Kidney (tissue), 14 donors: ENCODE data around the gene JPH4. TPM values are rescaled to one million over a fixed set of nuclear protein-coding genes. Genes with fewer than 3 reads are reported as not detected.
A peak's percentile ranks its signal among the peaks of the same experiment; 100 is the strongest.

ENCODE experiments used
- DNase-seq, 5 donors: peaks; one replicate each; pipeline ENCODE4 v3.0.0-alpha.2; 2013 to 2020
- FAIRE-seq: peaks from 2 replicates; lab custom pipeline; 2012; peaks lifted over from hg19 to GRCh38; lab: Jason Lieb, UNC
- H3K27ac ChIP-seq, 2 donors: one replicate each; pipeline ENCODE4 v1.7.0; 2013; ENCODE audit warnings: low read depth in 2 of 2, low read length in 2 of 2, inconsistent platforms in 1 of 2
- H3K27me3 ChIP-seq: one replicate; pipeline ENCODE4 v1.7.1; 2013; ENCODE audit warnings: low read length, inconsistent platforms; ENCODE audit not compliant: control insufficient read depth, insufficient read depth
- H3K36me3 ChIP-seq, 3 donors: one replicate each; pipeline versions ENCODE4 v1.7.0 to v1.7.1; 2013; ENCODE audit warnings: low read length in 3 of 3, control low read depth in 1 of 3, inconsistent platforms in 1 of 3; ENCODE audit not compliant: insufficient read depth in 3 of 3, control insufficient read depth in 2 of 3
- H3K4me1 ChIP-seq, 3 donors: one replicate each; pipeline versions ENCODE4 v1.7.0 to v1.7.1; 2013; ENCODE audit warnings: low read length in 3 of 3, inconsistent platforms in 1 of 3, low read depth in 1 of 3; ENCODE audit not compliant: control insufficient read depth in 2 of 3, insufficient read depth in 2 of 3
- H3K4me3 ChIP-seq, 3 donors: one replicate each; pipeline versions ENCODE4 v1.7.0 to v1.8.1; 2013; ENCODE audit warnings: low read length in 3 of 3, control low read depth in 1 of 3, inconsistent platforms in 1 of 3
- H3K9ac ChIP-seq, 3 donors: one replicate each; pipeline versions ENCODE4 v1.7.0 to v1.7.1; 2013; ENCODE audit warnings: low read length in 3 of 3, control low read depth in 1 of 3, inconsistent platforms in 1 of 3
- H3K9me3 ChIP-seq, 3 donors: one replicate each; pipeline versions ENCODE4 v1.7.0 to v1.7.1; 2013; ENCODE audit warnings: low read length in 3 of 3, control low read depth in 1 of 3, inconsistent platforms in 1 of 3; ENCODE audit not compliant: control insufficient read depth in 2 of 3, insufficient read depth in 1 of 3
- intact Hi-C: fragments of 100-400 bp; cut with DNase I; formaldehyde crosslinking; loops from one replicate; pipeline ENCODE4 v1.11.1; 2022
- polyA plus RNA-seq: library from polyadenylated mRNA; stranded (reverse); fragments of 350-450 nt; fragmentation: Illumina TruSeq; extraction: RNeasy Lipid Tissue Mini Kit (QIAGEN cat#74804); gene quantifications from one replicate; pipeline ENCODE4 v1.2.3, GENCODE V29; 2014; ENCODE audit warnings: low read depth, low replicate concordance; ENCODE audit not compliant: insufficient read depth
- total RNA-seq: library from RNA; stranded (reverse); fragmentation: NEBNext Ultra II Directional; extraction: Animal tissue kit (Norgen Biotek cat#: 25700); gene quantifications from one replicate; pipeline ENCODE4 v1.2.1, GENCODE V29; 2021
- TF ChIP-seq, protein P1 (sequence below): IDR thresholded peaks from 3 replicates; pipeline ENCODE4 v1.5.1; 2012; ENCODE audit warnings: mild to moderate bottlenecking, moderate library complexity, borderline replicate concordance; ENCODE audit not compliant: insufficient read depth; ENCODE audit errors: extremely low read depth
- donor health status: control.
- donor health status: control.
- donor health status: control.
- donor health status: control.
- donor health status: control.
- donor health status: DM: yes; HTN: yes; CAD: no.
- donor health status: Normal renal cell carcinoma (clear cell type).

The JPH4 gene
- total and polyA plus RNA-seq, 2 donors from 2014 or later: 3.6 to 7.0 TPM

DNA sequence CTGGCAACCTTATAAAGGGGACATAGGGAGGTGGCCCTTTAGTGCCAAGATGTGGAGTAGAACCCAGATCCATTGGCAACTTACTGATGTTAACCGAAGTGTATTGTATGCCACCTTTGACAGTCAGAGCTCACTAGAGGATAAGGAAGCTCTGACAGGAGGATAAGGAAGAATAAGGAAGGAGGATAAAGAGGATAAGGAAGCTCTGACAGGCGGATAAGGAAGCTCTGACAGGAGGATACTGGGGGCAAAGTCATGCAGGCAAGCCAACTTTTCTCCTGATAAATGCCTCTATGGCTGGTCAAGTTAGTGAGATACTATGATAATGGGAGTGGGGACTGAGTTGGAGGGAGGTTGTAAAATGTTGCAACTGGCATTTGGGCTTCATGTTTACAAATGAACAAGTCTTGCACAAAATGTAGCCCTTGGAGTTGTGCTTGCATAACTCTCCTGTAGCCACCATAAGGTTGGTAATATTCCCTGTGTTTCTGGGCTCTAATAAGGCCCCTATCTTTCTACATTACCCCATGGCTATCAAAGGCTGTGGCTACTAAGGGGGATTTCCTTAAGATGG is 39.9 kb upstream of the JPH4 start:
- intact Hi-C loops: no loop called here
- H3K4me1 ChIP-seq: no peaks in the 10 kb centered on the region
- TF ChIP-seq, protein P1, sequence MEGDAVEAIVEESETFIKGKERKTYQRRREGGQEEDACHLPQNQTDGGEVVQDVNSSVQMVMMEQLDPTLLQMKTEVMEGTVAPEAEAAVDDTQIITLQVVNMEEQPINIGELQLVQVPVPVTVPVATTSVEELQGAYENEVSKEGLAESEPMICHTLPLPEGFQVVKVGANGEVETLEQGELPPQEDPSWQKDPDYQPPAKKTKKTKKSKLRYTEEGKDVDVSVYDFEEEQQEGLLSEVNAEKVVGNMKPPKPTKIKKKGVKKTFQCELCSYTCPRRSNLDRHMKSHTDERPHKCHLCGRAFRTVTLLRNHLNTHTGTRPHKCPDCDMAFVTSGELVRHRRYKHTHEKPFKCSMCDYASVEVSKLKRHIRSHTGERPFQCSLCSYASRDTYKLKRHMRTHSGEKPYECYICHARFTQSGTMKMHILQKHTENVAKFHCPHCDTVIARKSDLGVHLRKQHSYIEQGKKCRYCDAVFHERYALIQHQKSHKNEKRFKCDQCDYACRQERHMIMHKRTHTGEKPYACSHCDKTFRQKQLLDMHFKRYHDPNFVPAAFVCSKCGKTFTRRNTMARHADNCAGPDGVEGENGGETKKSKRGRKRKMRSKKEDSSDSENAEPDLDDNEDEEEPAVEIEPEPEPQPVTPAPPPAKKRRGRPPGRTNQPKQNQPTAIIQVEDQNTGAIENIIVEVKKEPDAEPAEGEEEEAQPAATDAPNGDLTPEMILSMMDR: no peak
- no peak overlapping the region for H3K4me3 ChIP-seq
- FAIRE-seq: no peak
- H3K36me3 ChIP-seq: no peaks in the 10 kb centered on the region
- no peaks in the 10 kb centered on the region for H3K27me3 ChIP-seq
- H3K9ac ChIP-seq: no peak overlapping the region
- no peak overlapping the region for H3K27ac ChIP-seq
- DNase-seq: no peak
- H3K9me3 ChIP-seq: no peaks in the 10 kb centered on the region

DNA sequence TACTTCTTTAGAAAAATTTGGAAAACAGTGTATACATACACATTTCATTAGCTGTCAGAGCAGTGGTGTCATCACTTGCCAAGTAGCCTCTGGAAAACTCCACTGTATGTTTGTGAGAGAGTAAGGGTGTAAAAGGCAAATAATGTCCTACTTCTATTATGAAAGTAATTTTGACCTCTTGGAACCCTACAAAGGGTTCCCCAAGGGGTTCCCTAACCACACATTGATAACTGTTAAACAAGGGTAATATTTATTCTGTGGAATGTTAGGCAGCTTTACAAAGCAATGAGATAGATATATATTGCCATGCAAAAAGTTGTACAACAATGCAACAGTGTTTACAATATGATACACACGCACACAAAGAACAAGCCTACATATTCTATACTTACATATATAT is 38.9 kb upstream of the JPH4 start:
- no peaks in the 10 kb centered on the region for H3K36me3 ChIP-seq
- TF ChIP-seq, protein P1: no peak
- H3K4me3 ChIP-seq: no peak overlapping the region
- no peak for DNase-seq
- intact Hi-C loops: no loop called here
- no peaks in the 10 kb centered on the region for H3K9me3 ChIP-seq
- H3K27me3 ChIP-seq: no peaks in the 10 kb centered on the region
- H3K9ac ChIP-seq: no peak overlapping the region
- H3K4me1 ChIP-seq: no peaks in the 10 kb centered on the region
- no peak overlapping the region for H3K27ac ChIP-seq
- no peak for FAIRE-seq

DNA sequence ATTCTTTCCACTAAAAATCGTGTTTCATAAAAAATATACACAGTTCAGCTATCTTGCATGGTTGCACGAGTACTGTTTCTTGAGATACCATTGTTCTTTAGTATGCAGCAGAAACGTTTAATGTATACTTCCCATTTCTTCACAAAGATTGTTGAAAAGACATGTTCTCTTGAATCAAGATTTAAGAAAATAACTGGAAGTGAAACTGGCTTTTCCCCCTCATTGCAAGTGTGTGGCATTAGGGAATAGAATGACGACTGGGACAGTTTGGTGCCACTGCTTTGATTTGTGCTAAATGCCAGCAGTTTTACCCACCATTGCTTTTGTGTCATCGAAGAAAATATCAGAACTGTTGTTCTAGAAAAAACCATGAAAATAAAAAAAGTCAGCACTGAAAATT is 37.3 kb upstream of the JPH4 start:
- no peaks in the 10 kb centered on the region for H3K27me3 ChIP-seq
- TF ChIP-seq, protein P1: no peak
- intact Hi-C loops: no loop called here
- H3K9ac ChIP-seq: no peak overlapping the region
- no peaks in the 10 kb centered on the region for H3K4me1 ChIP-seq
- H3K9me3 ChIP-seq: no peaks in the 10 kb centered on the region
- FAIRE-seq: no peak
- H3K4me3 ChIP-seq: no peak overlapping the region
- no peaks in the 10 kb centered on the region for H3K36me3 ChIP-seq
- H3K27ac ChIP-seq: no peak overlapping the region
- DNase-seq: no peak

DNA sequence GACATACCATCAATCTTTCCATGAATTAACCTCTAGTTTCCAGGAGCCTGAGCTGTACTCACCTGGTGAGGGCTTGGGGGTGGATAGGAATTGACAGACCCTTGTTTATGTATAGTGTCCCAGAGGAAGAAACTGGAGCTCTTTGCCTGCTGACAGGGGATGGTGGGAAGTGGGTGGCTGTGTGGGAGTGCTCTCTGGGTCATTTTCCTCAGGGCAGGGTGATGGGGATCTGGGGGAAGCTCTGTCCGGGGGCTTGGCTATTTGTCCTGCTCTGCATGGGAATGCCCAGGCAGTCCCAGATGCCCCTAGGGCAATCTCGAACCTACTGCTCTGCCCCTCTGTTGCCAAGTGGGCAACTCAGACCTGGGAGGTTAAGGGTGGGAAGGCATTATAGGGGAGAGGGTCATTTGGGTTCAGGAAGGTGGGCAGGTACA is 35.8 kb upstream of the JPH4 start:
- no peak overlapping the region for H3K4me3 ChIP-seq
- DNase-seq (peak in 2 of 5 donors; percentile 11 to 19), FAIRE-seq (no peak)
- H3K4me1 ChIP-seq: no peaks in the 10 kb centered on the region
- H3K9ac ChIP-seq: no peak overlapping the region
- H3K27ac ChIP-seq: peak overlapping the region in 1 of 2 donors; percentile 40
- H3K9me3 ChIP-seq: no peaks in the 10 kb centered on the region
- no peaks in the 10 kb centered on the region for H3K27me3 ChIP-seq
- intact Hi-C loops: no loop called here
- TF ChIP-seq, protein P1: no peak
- no peaks in the 10 kb centered on the region for H3K36me3 ChIP-seq
